Measurements from ENCODE around the gene XPO6.
"Not testable (repeated sequence)": the region's sequence is repeated elsewhere in the genome, so short reads cannot be mapped to it uniquely, and the experiment has no call there.

XPO6 gene, protein sequence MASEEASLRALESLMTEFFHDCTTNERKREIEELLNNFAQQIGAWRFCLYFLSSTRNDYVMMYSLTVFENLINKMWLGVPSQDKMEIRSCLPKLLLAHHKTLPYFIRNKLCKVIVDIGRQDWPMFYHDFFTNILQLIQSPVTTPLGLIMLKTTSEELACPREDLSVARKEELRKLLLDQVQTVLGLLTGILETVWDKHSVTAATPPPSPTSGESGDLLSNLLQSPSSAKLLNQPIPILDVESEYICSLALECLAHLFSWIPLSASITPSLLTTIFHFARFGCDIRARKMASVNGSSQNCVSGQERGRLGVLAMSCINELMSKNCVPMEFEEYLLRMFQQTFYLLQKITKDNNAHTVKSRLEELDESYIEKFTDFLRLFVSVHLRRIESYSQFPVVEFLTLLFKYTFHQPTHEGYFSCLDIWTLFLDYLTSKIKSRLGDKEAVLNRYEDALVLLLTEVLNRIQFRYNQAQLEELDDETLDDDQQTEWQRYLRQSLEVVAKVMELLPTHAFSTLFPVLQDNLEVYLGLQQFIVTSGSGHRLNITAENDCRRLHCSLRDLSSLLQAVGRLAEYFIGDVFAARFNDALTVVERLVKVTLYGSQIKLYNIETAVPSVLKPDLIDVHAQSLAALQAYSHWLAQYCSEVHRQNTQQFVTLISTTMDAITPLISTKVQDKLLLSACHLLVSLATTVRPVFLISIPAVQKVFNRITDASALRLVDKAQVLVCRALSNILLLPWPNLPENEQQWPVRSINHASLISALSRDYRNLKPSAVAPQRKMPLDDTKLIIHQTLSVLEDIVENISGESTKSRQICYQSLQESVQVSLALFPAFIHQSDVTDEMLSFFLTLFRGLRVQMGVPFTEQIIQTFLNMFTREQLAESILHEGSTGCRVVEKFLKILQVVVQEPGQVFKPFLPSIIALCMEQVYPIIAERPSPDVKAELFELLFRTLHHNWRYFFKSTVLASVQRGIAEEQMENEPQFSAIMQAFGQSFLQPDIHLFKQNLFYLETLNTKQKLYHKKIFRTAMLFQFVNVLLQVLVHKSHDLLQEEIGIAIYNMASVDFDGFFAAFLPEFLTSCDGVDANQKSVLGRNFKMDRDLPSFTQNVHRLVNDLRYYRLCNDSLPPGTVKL

DNA sequence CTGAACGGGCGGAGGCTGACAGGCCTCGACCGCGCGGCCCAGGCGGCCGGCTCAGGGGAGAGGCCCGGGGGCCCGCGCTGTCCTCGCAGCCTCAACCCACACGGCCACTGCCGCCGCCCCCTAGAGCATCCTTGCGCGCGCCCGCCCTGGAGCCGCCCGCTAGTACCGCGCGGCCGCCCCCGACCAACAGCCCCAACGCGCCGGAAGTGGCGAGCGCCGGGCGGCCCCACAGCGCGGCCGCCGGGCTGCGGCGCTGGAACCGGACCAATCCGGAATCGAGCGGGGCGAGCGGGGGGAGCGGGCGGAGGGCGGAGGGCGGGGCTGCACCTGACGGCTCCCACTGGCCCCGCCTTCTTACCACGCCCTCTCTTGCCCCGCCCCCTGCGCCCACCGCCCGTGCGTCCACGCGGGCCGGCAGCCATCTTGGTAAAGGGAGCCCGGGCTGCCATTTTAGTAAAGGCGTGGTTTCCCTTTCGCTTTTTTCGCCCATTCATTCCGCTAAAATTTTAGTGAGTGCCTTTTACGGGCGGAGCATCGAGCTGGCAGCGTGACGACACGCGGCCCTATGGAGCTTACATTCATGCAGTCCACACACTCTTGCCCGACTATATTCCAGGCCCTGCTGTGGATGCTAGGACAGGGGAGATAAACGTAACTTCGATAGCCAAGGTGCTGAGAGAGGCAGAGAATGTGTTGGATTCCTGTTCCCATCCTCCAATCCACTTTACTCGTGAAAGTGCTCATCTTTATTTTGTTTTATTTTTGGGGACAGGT is at the start of gene XPO6:
TSS of gene XPO6 (minus strand) at position 208 of the 774 bp plus-strand sequence. CDS start 597 bp downstream, outside the sequence.
- peaks cover 8% of the 10 kb centered on the region for H3K36me3 ChIP-seq (ENCODE audit: insufficient read depth, low read length)
- H3K4me1 ChIP-seq (ENCODE audit: insufficient read depth, low read length) = peaks cover 11% of the 10 kb centered on the region
- no peaks in the 10 kb centered on the region for H3K9me3 ChIP-seq (ENCODE audit: control insufficient read depth, insufficient read depth, low read length)
- peak within 1 kb of the TSS; percentile 92 for H3K9ac ChIP-seq (ENCODE audit: low read depth, low read length)

DNA sequence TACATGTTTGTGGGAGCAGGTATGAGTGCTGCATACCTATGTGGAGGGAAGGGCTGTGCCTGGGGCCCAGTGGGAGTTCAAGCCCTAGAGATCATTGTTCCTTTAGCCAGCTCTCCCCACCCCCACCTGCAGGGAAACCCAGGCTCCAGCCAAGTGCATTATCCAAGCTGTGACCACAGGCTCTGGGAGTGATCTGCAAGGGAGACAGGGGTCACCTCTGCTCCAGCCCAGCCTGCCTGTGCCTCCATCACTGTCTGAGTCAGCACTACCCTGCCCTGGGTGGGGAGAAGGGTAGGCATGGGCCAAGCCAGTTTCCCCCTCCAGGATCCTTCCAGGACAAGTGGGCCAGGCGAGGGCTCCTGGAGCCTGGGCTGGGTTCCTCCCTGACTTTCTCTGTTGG is 48.4 kb upstream of the XPO6 start:
- no peaks in the 10 kb centered on the region for H3K36me3 ChIP-seq (ENCODE audit: insufficient read depth, low read length)
- no peak overlapping the region for H3K9ac ChIP-seq (ENCODE audit: low read depth, low read length)
- no peaks in the 10 kb centered on the region for H3K9me3 ChIP-seq (ENCODE audit: control insufficient read depth, insufficient read depth, low read length)
- H3K4me1 ChIP-seq (ENCODE audit: insufficient read depth, low read length) = peaks cover 10% of the 10 kb centered on the region

DNA sequence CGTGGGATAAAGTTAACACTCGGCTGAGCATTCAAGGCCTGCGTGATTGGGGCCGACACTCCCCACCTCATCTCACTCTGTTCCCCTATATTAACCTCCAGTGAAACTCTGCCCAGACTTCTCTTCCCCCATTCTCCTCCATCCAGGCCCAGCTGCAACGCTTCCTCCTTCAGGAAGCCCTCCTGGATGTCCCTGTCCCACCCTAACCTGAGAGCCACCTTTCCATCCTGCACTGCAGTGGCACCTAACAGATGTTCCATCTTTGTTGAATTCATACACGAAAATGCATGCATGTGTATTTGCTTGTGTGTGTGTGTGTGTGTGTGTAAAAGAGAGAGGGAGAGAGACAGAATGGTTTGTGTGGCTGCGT is 48.0 kb upstream of the XPO6 start:
- Histone ChIP-seq H3K9ac (ENCODE audit: low read depth, low read length) (no peak overlapping the region), H3K4me1 (ENCODE audit: insufficient read depth, low read length) (peaks cover 10% of the 10 kb centered on the region), H3K9me3 (ENCODE audit: control insufficient read depth, insufficient read depth, low read length) (no peaks in the 10 kb centered on the region), H3K36me3 (ENCODE audit: insufficient read depth, low read length) (no peaks in the 10 kb centered on the region)

DNA sequence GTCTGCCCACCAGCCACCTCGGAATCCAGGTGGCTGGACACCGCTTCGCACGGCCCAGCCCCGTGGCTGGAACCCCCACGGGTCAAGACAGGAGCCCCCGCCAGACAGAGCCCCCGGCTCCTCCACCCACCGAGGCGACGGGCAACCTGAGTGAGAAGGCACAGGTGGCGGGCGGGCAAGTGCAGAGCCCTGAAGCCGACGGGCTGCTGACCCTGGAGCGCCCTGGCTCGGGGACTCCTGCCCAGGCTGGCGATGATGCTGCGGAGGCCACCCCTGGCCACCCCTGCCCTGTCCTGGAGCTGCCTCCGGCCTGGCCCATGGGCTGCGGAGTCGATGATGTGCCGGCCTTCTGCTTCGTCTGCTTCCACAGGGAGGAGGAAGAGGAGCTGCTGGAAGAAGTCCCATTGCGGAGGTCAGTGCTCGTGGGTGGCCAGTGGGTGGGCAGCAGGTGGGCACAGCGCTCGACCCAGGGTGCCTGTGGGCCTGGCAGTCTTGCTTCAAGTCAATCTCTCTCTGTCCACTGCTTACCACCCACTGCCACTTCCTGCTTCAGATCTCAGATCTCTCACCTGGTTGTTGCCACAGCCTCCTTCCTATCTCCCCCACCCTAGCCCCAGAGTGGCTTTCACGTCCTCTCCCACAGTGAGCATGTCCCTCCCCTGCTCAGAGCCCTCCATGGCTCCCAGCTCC is 47.5 kb upstream of the XPO6 start:
- no peaks in the 10 kb centered on the region for H3K36me3 ChIP-seq (ENCODE audit: insufficient read depth, low read length)
- peaks cover 10% of the 10 kb centered on the region for H3K4me1 ChIP-seq (ENCODE audit: insufficient read depth, low read length)
- no peaks in the 10 kb centered on the region for H3K9me3 ChIP-seq (ENCODE audit: control insufficient read depth, insufficient read depth, low read length)
- H3K9ac ChIP-seq (ENCODE audit: low read depth, low read length) = no peak overlapping the region

DNA sequence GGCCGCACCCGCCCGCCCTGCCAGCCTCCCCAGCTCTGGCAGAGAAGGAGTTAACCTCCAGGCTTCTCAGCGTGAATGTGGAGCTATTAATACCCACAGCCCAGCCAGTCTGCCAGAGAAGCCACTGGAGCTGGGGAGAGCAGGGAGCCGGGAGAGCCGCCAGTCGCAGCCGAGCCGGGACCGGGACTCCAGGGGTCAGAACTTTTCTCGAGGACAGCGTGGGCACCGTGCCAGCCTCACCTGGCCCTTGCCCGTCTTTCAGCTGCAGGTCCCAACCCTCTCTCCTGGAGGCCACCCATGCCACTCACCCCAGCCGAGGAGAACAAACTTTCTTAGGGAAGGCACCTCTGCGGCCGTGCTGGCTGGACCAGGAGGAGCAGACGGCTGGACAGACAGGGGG is 46.8 kb upstream of the XPO6 start:
- Histone ChIP-seq H3K9ac (ENCODE audit: low read depth, low read length) (peak overlapping the region; percentile 8; the same call in 1 of the 2 replicates), H3K9me3 (ENCODE audit: control insufficient read depth, insufficient read depth, low read length) (no peaks in the 10 kb centered on the region), H3K4me1 (ENCODE audit: insufficient read depth, low read length) (peaks cover 10% of the 10 kb centered on the region), H3K36me3 (ENCODE audit: insufficient read depth, low read length) (no peaks in the 10 kb centered on the region)

DNA sequence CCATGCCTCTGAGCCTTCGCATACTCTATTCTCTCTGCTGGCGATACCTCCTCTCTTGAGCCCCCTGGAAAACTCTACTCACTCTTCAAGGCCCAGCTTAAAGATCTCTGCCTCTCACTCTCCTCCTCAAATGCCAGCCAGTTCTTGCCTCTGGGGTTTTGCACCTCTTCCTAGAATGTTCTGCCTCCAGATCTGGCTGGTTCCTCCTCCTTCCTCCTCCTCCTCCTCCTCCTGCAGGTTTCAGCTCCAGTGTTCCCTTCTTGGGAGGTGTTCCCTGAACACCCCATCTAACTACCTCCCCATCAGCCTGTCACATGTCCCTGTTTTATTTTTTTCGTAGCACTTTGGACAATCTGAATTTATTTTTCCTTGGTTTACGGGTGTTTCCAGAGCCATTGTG is 45.5 kb upstream of the XPO6 start:
- no peak overlapping the region for H3K9ac ChIP-seq (ENCODE audit: low read depth, low read length)
- peaks cover 10% of the 10 kb centered on the region for H3K4me1 ChIP-seq (ENCODE audit: insufficient read depth, low read length)
- H3K36me3 ChIP-seq (ENCODE audit: insufficient read depth, low read length) = no peaks in the 10 kb centered on the region
- H3K9me3 ChIP-seq (ENCODE audit: control insufficient read depth, insufficient read depth, low read length) = peaks cover 2% of the 10 kb centered on the region; the same call in 1 of the 2 replicates

DNA sequence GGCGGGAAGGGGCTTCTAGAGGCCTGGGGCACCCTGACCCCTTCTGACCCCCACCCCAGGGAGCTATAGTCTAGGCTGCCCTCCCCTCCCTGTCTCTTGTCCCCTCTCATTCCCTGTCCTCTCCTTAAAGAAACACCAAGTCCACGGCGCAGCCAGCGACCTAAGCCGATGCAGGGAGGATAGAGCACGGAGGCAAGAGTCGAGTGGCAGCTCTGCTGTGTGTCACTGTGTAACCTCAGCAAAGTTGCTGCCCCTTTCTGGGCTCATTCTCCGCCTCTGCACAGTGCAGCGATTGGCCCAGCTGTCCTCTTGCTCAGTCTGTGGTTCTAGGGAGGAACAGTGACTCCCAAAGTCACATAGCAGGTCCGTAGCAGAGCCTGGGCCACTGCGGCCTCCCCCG is 44.1 kb upstream of the XPO6 start:
- Histone ChIP-seq H3K9me3 (ENCODE audit: control insufficient read depth, insufficient read depth, low read length) (peaks cover 3% of the 10 kb centered on the region; the same call in 1 of the 2 replicates), H3K36me3 (ENCODE audit: insufficient read depth, low read length) (no peaks in the 10 kb centered on the region), H3K9ac (ENCODE audit: low read depth, low read length) (no peak overlapping the region), H3K4me1 (ENCODE audit: insufficient read depth, low read length) (peaks cover 15% of the 10 kb centered on the region)

DNA sequence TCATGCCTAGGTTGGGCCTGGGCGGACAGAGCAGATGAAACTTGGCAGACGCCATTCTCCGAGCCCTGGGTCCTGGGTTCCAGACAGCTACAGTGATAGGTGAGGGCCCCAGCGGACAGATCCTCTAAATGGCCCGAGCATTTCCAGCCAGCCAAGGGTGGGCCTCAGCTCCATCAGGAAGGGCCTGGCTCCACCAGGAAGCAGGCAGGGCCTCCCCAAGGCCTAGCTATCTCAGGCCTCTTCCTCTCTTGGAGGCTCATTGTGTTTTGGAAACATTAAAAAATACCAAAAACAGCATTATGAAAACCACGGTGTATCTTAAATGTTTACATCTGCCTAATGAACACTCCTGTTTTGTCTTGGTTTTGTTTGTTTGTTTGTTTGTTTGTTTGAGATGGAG is 42.4 kb upstream of the XPO6 start:
- H3K4me1 ChIP-seq (ENCODE audit: insufficient read depth, low read length) = peaks cover 8% of the 10 kb centered on the region
- H3K9ac ChIP-seq (ENCODE audit: low read depth, low read length) = no peak overlapping the region
- peaks cover 3% of the 10 kb centered on the region; the same call in 1 of the 2 replicates for H3K9me3 ChIP-seq (ENCODE audit: control insufficient read depth, insufficient read depth, low read length)
- no peaks in the 10 kb centered on the region for H3K36me3 ChIP-seq (ENCODE audit: insufficient read depth, low read length)

DNA sequence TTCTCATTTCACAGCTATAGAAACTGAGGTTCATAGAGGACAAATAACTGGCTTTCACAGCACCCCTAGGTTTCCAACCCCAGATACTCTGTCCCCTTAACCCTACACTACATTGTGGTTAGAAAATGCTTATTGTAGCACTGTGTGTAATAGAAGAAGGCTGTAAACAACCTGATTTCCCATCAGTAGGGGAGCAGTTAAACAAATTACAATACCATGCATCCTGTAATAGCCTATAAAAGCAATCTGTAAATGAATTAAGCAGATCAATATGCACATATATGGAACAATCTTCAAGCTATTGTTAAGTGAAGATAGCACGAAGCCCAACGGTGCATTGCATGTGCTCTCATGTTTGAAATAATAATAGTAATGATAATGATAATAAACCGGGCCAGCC is 39.2 kb upstream of the XPO6 start:
- Histone ChIP-seq H3K9me3 (ENCODE audit: control insufficient read depth, insufficient read depth, low read length) (peaks cover 3% of the 10 kb centered on the region; the same call in 1 of the 2 replicates), H3K9ac (ENCODE audit: low read depth, low read length) (no peak overlapping the region), H3K36me3 (ENCODE audit: insufficient read depth, low read length) (no peaks in the 10 kb centered on the region), H3K4me1 (ENCODE audit: insufficient read depth, low read length) (peaks cover 8% of the 10 kb centered on the region)

DNA sequence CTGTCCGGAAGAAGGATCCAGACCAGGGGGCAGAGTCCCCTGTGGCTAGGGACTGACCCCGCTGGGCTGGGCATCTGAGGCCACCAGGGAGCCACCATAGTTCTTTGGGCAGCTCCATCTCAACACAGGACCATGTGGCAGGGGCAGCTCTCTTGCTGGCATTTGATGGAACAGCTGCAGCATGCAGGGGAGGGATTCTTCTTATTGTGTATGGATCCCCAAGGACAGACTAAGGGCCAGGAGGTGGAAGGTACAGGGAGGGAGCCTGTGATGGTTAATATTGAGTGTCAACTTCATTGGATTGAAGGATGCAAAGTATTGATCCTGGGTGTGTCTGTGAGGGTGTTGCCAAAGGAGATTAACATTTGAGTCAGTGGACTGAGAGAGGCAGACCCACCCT is 37.7 kb upstream of the XPO6 start:
- not testable (repeated sequence) for H3K9me3 ChIP-seq (ENCODE audit: control insufficient read depth, insufficient read depth, low read length)

DNA sequence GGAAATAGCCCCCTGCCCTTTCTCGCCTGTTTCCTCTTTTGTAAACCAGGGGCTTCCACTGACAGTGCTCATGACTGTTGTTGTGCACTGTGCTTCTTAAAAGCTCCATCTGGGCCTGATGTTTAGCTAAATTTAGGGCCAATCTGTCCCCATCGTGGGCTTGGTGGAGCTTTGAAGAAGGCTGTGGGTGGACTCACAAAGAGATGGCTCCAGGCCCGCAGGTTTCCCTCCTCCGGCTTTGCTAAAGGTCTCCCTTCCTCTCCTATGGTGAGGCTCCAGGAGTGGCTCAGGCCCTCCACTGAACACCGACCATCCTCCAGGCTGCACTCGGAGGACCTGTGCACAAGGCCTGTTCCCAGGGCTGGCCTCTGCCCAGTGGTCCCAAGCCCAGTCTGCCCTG is 30.2 kb upstream of the XPO6 start:
- Histone ChIP-seq H3K9ac (ENCODE audit: low read depth, low read length) (no peak overlapping the region), H3K36me3 (ENCODE audit: insufficient read depth, low read length) (no peaks in the 10 kb centered on the region), H3K9me3 (ENCODE audit: control insufficient read depth, insufficient read depth, low read length) (no peaks in the 10 kb centered on the region), H3K4me1 (ENCODE audit: insufficient read depth, low read length) (no peaks in the 10 kb centered on the region)

More for the DNA sequence above, 37.7 kb upstream of the XPO6 start:
- H3K9ac ChIP-seq (ENCODE audit: low read depth, low read length); H3K36me3 ChIP-seq (ENCODE audit: insufficient read depth, low read length); H3K4me1 ChIP-seq (ENCODE audit: insufficient read depth, low read length): not testable (repeated sequence)

DNA sequence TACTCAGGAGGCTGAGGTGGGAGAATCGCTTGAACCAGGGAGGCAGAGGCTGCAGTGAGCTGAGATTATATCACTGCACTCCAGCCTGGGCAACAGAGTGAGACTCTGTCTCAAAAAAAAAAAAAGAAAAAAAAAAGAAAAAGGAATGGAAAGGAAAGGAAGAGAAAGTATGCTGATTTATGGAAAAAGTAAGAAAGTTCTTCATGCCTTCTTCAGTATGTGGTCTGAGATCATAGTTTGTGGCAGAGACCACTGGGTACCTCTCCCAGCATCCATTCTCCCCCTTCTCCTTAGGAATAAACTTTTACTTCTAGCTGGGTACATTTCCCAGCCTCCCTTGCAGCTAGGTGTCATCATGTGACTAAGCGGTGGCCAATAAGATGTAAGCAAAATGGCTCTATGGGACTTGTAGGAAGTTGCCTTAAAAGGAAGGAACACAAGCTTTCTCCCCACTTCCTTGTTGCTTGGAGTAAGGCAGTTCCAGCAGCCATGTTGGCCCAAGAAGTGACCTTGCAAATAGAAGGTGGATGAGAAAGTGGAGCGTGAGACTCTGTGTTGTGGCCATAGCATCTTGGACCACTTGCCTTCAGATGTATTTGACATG is 26.1 kb upstream of the XPO6 start:
- no peak overlapping the region for H3K9ac ChIP-seq (ENCODE audit: low read depth, low read length)
- H3K4me1 ChIP-seq (ENCODE audit: insufficient read depth, low read length) = no peaks in the 10 kb centered on the region
- H3K9me3 ChIP-seq (ENCODE audit: control insufficient read depth, insufficient read depth, low read length) = no peaks in the 10 kb centered on the region
- no peaks in the 10 kb centered on the region for H3K36me3 ChIP-seq (ENCODE audit: insufficient read depth, low read length)

DNA sequence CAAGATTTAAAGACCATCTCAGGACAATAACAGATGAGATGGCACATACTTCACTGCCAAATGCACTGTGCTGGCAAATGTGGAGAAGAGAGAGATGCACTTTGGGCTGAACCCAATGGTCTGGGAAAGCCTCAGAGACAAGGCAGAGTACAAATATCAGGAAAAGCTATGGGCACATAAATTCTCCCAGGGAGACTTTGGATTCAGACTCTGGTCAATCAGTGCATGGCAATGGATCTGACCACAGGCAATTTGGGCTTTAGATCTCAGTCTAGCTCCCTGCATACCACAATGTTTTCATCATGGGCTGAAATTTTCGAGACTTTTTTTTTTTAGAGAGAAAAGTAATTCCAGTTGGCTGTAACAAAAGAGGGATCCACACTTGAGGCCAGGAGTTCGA is 20.0 kb upstream of the XPO6 start:
- Histone ChIP-seq H3K9me3 (ENCODE audit: control insufficient read depth, insufficient read depth, low read length) (no peaks in the 10 kb centered on the region), H3K4me1 (ENCODE audit: insufficient read depth, low read length) (no peaks in the 10 kb centered on the region), H3K36me3 (ENCODE audit: insufficient read depth, low read length) (no peaks in the 10 kb centered on the region), H3K9ac (ENCODE audit: low read depth, low read length) (no peak overlapping the region)

Data from ES-I3 (cell line).